ENCODE results near the gene PCGF3.
"Not testable (repeated sequence)": the region's sequence is repeated elsewhere in the genome, so short reads cannot be mapped to it uniquely, and the experiment has no call there.

PCGF3 gene

GRCh38 chr4:793941-794621 lies 88.4 kb downstream of the PCGF3 start:
- in situ Hi-C loops (cut with MboI; ENCODE audit: low sequenced_read_pairs) = no loop called here

- in situ Hi-C loops (cut with MboI; ENCODE audit: low sequenced_read_pairs) = no loop called here
Measured at GRCh38 chr4:794900-795725, 89.5 kb downstream of the PCGF3 start.

GRCh38 chr4:795726-796119 lies 90.1 kb downstream of the PCGF3 start:
- in situ Hi-C loops (cut with MboI; ENCODE audit: low sequenced_read_pairs) = no loop called here

GRCh38 chr4:796206-796605 lies 90.6 kb downstream of the PCGF3 start:
- in situ Hi-C loops (cut with MboI; ENCODE audit: low sequenced_read_pairs) = no loop called here

GRCh38 chr4:797066-797465 lies 91.4 kb downstream of the PCGF3 start:
- in situ Hi-C loops (cut with MboI; ENCODE audit: low sequenced_read_pairs) = no loop called here

GRCh38 chr4:801436-802124 lies 95.9 kb downstream of the PCGF3 start:
- in situ Hi-C loops (cut with MboI; ENCODE audit: low sequenced_read_pairs) = no loop called here

- in situ Hi-C loops (cut with MboI; ENCODE audit: low sequenced_read_pairs) = no loop called here
Measured at GRCh38 chr4:803884-804283, 98.3 kb downstream of the PCGF3 start.

DNA sequence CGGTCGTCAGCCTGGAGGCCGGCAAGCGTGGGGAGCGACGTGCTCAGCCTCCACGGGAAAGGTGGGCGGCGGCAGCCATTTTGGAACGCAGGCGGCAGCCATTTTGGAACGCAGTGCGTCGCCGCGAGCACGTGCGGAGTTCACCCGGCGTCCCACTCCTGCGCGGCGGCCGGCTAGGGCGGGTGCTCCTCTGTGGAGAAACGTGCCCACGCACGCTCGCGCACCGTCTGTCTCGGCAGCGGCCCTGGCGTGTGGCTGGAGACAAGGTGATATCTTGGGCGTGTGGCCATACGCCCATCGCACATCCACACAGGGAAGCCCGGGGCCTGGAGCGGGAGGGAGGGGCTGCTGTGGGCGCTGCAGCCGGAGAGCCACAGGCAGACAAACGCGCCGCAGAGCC lies 99.2 kb downstream of the PCGF3 start:
- in situ Hi-C loops (cut with MboI; ENCODE audit: low sequenced_read_pairs) = no loop called here

DNA sequence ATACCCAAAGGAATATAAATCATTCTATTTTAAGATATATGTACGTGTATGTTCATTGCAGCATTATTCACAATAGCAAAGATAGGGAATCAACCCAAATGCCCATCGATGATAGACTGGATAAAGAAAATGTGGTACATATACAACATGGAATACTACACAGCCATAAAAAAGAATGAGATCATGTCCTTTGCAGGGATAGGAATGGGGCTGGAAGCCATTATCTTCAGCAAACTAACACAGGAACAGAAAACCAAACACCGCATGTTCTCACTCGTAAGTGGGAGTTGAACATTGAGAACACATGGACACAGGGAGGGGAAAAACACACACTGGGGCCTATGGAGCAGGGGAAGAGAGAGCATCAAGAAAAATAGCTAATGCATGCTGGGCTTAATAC lies 101.3 kb downstream of the PCGF3 start:
- in situ Hi-C loops (cut with MboI; ENCODE audit: low sequenced_read_pairs) = not testable (repeated sequence)

- in situ Hi-C loops (cut with MboI; ENCODE audit: low sequenced_read_pairs) = no loop called here
Measured at GRCh38 chr4:807792-808191, 102.2 kb downstream of the PCGF3 start.

GRCh38 chr4:808860-809570 lies 103.4 kb downstream of the PCGF3 start:
- in situ Hi-C loops (cut with MboI; ENCODE audit: low sequenced_read_pairs) = no loop called here

- in situ Hi-C loops (cut with MboI; ENCODE audit: low sequenced_read_pairs) = no loop called here
Measured at GRCh38 chr4:813900-814299, 108.3 kb downstream of the PCGF3 start.

DNA sequence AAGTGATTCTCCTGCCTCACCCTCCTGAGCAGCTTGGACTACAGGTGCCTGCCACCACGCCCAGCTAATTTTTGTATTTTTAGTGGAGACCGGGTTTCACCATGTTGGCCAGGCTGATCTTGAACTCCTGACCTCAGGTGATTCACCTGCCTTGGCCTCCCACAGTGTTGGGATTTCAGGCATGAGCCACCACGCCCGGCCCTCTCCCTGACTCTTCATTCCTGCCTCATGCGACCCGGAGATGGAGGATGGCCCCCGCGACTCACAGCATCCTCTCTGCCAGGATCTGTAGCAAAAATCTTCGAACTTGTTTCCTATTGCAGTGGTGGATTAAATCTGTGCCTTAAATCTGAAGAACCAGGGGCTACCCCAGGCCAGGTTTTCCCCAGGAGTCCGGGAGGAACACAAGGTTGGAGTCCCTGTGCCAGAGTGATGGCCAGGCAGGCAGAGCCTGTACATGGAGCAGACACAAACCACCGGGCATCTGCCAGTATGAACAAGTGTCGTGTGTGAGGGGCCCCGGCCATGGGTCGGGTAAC lies 108.7 kb downstream of the PCGF3 start:
- in situ Hi-C loops (cut with MboI; ENCODE audit: low sequenced_read_pairs) = no loop called here

GRCh38 chr4:815464-816146 lies 110.0 kb downstream of the PCGF3 start:
- in situ Hi-C loops (cut with MboI; ENCODE audit: low sequenced_read_pairs) = no loop called here

GRCh38 chr4:818106-818921 lies 112.7 kb downstream of the PCGF3 start:
- in situ Hi-C loops (cut with MboI; ENCODE audit: low sequenced_read_pairs) = no loop called here

GRCh38 chr4:819401-820229 lies 114.0 kb downstream of the PCGF3 start:
- in situ Hi-C loops (cut with MboI; ENCODE audit: low sequenced_read_pairs) = no loop called here

All from HL-60/S4 treated with retinoic acid at 250 ng/mL for 4 days and 3 days (cell line).